ENCODE measurements around the gene WDR47.
"Not testable (repeated sequence)": the region's sequence is repeated elsewhere in the genome, so short reads cannot be mapped to it uniquely, and the experiment has no call there.

The WDR47 gene

GRCh38 chr1:108951242-108951641, 90.7 kb downstream of the WDR47 start:
- Histone ChIP-seq H3K27me3 (no peaks in the 10 kb centered on the region), H3K36me3 (no peaks in the 10 kb centered on the region), H3K27ac (no peak overlapping the region), H3K9me3 (no peaks in the 10 kb centered on the region), H3K4me3 (ENCODE audit: low read depth in 1 of 2, low read length in 1 of 2) (no peak overlapping the region), H3K4me1 (ENCODE audit: control insufficient read depth in 1 of 2, insufficient read depth in 1 of 2, low read depth in 1 of 2, low read length in 1 of 2) (peaks cover 0 to 5% of the 10 kb centered on the region in 2 experiments)
- no peak for TF ChIP-seq CTCF (IDR thresholded peaks at IDR 0.05)

- Histone ChIP-seq H3K36me3 (peaks cover 2% of the 10 kb centered on the region), H3K4me1 (ENCODE audit: control insufficient read depth in 1 of 2, insufficient read depth in 1 of 2, low read depth in 1 of 2, low read length in 1 of 2) (peaks cover 0 to 5% of the 10 kb centered on the region in 2 experiments), H3K27me3 (no peaks in the 10 kb centered on the region), H3K27ac (no peak overlapping the region), H3K4me3 (ENCODE audit: low read depth in 1 of 2, low read length in 1 of 2) (no peak overlapping the region), H3K9me3 (no peaks in the 10 kb centered on the region)
- TF ChIP-seq CTCF (IDR thresholded peaks at IDR 0.05), result no peak
Observed at GRCh38 chr1:108949044-108949443, 92.9 kb downstream of the WDR47 start.

GRCh38 chr1:108947871-108948525, 93.9 kb downstream of the WDR47 start:
- no peaks in the 10 kb centered on the region for H3K9me3 ChIP-seq
- H3K27me3 ChIP-seq, result no peaks in the 10 kb centered on the region
- no peak overlapping the region for H3K4me3 ChIP-seq (ENCODE audit: low read depth in 1 of 2, low read length in 1 of 2)
- no peak for TF ChIP-seq CTCF (IDR thresholded peaks at IDR 0.05)
- H3K4me1 ChIP-seq (ENCODE audit: control insufficient read depth in 1 of 2, insufficient read depth in 1 of 2, low read depth in 1 of 2, low read length in 1 of 2), result peaks cover 0 to 5% of the 10 kb centered on the region in 2 experiments
- H3K36me3 ChIP-seq, result peaks cover 10% of the 10 kb centered on the region
- H3K27ac ChIP-seq, result no peak overlapping the region

- Histone ChIP-seq H3K27ac (no peak overlapping the region), H3K36me3 (peaks cover 74% of the 10 kb centered on the region), H3K4me3 (ENCODE audit: low read depth in 1 of 2, low read length in 1 of 2) (no peak overlapping the region), H3K4me1 (ENCODE audit: control insufficient read depth in 1 of 2, insufficient read depth in 1 of 2, low read depth in 1 of 2, low read length in 1 of 2) (no peaks in the 10 kb centered on the region), H3K9me3 (no peaks in the 10 kb centered on the region), H3K27me3 (no peaks in the 10 kb centered on the region)
- no peak for TF ChIP-seq CTCF (IDR thresholded peaks at IDR 0.05)
Observed at GRCh38 chr1:108936170-108936569, 105.7 kb downstream of the WDR47 start.

GRCh38 chr1:108933944-108934343, 108.0 kb downstream of the WDR47 start:
- no peaks in the 10 kb centered on the region for H3K4me1 ChIP-seq (ENCODE audit: control insufficient read depth in 1 of 2, insufficient read depth in 1 of 2, low read depth in 1 of 2, low read length in 1 of 2)
- no peak overlapping the region for H3K27ac ChIP-seq
- no peaks in the 10 kb centered on the region for H3K9me3 ChIP-seq
- TF ChIP-seq CTCF (IDR thresholded peaks at IDR 0.05), result no peak
- peaks cover 89% of the 10 kb centered on the region for H3K36me3 ChIP-seq
- no peak overlapping the region for H3K4me3 ChIP-seq (ENCODE audit: low read depth in 1 of 2, low read length in 1 of 2)
- no peaks in the 10 kb centered on the region for H3K27me3 ChIP-seq

- H3K9me3 ChIP-seq; H3K4me1 ChIP-seq (ENCODE audit: control insufficient read depth in 1 of 2, insufficient read depth in 1 of 2, low read depth in 1 of 2, low read length in 1 of 2); H3K4me3 ChIP-seq (ENCODE audit: low read depth in 1 of 2, low read length in 1 of 2); H3K27me3 ChIP-seq; H3K27ac ChIP-seq: not testable (repeated sequence)
- H3K36me3 ChIP-seq, result peaks cover 95% of the 10 kb centered on the region
Observed at GRCh38 chr1:108927565-108927964, 114.3 kb downstream of the WDR47 start.

Measured in neutrophil (primary cell).